ENCODE results near the gene VAV2.

- TF ChIP-seq BCLAF1 (IDR thresholded peaks at IDR 0.05; ENCODE audit: borderline replicate concordance in 1 of 2, control insufficient read depth in 1 of 2, low read depth in 2 of 2, low read length in 1 of 2) (no peak), ZFP1 (CRISPR knock-in tag; IDR thresholded peaks at IDR 0.05) (no peak), ZNF280B (CRISPR knock-in tag; IDR thresholded peaks at IDR 0.05) (no peak), EZH2 (IDR thresholded peaks at IDR 0.05; ENCODE audit: borderline replicate concordance, low read depth, low read length) (no peak), TAF1 (IDR thresholded peaks at IDR 0.05; ENCODE audit: control insufficient read depth, extremely low read depth, insufficient read depth, low read length, severe bottlenecking) (no peak), SPI1 (IDR thresholded peaks at IDR 0.05; ENCODE audit: borderline replicate concordance, low read depth, low read length) (no peak), POLR2AphosphoS5 (IDR thresholded peaks at IDR 0.05; ENCODE audit: control insufficient read depth, insufficient read depth, low read depth, low read length) (no peak), PATZ1 (CRISPR knock-in tag; IDR thresholded peaks at IDR 0.05; ENCODE audit: borderline replicate concordance) (no peak), POLR2A (conservative IDR thresholded peaks at IDR 0.05) (no peak), CHCHD3 (CRISPR knock-in tag; IDR thresholded peaks at IDR 0.05) (no peak)
- TF ChIP-seq, protein P1, sequence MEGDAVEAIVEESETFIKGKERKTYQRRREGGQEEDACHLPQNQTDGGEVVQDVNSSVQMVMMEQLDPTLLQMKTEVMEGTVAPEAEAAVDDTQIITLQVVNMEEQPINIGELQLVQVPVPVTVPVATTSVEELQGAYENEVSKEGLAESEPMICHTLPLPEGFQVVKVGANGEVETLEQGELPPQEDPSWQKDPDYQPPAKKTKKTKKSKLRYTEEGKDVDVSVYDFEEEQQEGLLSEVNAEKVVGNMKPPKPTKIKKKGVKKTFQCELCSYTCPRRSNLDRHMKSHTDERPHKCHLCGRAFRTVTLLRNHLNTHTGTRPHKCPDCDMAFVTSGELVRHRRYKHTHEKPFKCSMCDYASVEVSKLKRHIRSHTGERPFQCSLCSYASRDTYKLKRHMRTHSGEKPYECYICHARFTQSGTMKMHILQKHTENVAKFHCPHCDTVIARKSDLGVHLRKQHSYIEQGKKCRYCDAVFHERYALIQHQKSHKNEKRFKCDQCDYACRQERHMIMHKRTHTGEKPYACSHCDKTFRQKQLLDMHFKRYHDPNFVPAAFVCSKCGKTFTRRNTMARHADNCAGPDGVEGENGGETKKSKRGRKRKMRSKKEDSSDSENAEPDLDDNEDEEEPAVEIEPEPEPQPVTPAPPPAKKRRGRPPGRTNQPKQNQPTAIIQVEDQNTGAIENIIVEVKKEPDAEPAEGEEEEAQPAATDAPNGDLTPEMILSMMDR (IDR thresholded peaks at IDR 0.05 in 2 of 3, conservative IDR thresholded peaks at IDR 0.05 in 1 of 3; ENCODE audit: insufficient read depth in 2 of 3, low read depth in 1 of 3, low read length in 3 of 3): no peak
- TF ChIP-seq, protein P2, sequence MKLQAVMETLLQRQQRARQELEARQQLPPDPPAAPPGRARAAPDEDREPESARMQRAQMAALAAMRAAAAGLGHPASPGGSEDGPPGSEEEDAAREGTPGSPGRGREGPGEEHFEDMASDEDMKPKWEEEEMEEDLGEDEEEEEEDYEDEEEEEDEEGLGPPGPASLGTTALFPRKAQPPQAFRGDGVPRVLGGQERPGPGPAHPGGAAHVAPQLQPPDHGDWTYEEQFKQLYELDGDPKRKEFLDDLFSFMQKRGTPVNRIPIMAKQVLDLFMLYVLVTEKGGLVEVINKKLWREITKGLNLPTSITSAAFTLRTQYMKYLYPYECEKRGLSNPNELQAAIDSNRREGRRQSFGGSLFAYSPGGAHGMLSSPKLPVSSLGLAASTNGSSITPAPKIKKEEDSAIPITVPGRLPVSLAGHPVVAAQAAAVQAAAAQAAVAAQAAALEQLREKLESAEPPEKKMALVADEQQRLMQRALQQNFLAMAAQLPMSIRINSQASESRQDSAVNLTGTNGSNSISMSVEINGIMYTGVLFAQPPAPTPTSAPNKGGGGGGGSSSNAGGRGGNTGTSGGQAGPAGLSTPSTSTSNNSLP (IDR thresholded peaks at IDR 0.05; ENCODE audit: borderline replicate concordance, low read depth, low read length): no peak
Measured at GRCh38 chr9:134005381-134005780, 13.3 kb upstream of the VAV2 start.

Measured in K562 (cell line).